GM12878 (cell line): ENCODE data around the gene RIMBP2. TPM values are rescaled to one million over a fixed set of nuclear protein-coding genes. Genes with fewer than 3 reads are reported as not detected.

Experiments used
- ATAC-seq: fragments of 200-7000 bp; cut with Tn5 transposase; 3 replicates; pipeline ENCODE4 v1.9.1; 2020; ENCODE audit warnings: mild to moderate bottlenecking, moderate library complexity
- BruUV-seq: library from RNA; stranded (reverse); fragments of 400-500 nt; replicated peaks from 2 replicates; lab custom pipeline; 2021; lab: Mats Ljungman, UMichigan
- CTCF ChIA-PET: fragments of 300-600 bp; sonication (Branson Sonifier 250); formaldehyde crosslinking; extraction: SDS; loops from one replicate; lab custom pipeline; 2021; ENCODE audit warnings: inconsistent platforms; lab: Yijun Ruan, JAX
- POLR2A ChIA-PET: fragments of 350-600 bp; formaldehyde crosslinking; extraction: SDS; loops from one replicate; lab custom pipeline; 2021; ENCODE audit warnings: inconsistent platforms; lab: Charles Lee
- RAD21 ChIA-PET: fragments of 300-600 bp; sonication (Branson Sonifier 250); formaldehyde crosslinking; loops from one replicate; lab custom pipeline; 2023; ENCODE audit warnings: antibody characterized with exemption; ENCODE audit not compliant: unreplicated experiment; lab: Charles Lee
- SMC1A ChIA-PET: fragments of 300-600 bp; sonication (Branson Sonifier 250); formaldehyde crosslinking; loops from one replicate; lab custom pipeline; 2023; ENCODE audit not compliant: unreplicated experiment, uncharacterized antibody; lab: Charles Lee
- DNase-seq: peaks from one replicate; pipeline ENCODE4 v3.0.0-alpha.2; 2011; ENCODE audit warnings: low read depth, low spot score
- FAIRE-seq: peaks from 3 replicates; lab custom pipeline; 2011; peaks lifted over from hg19 to GRCh38; lab: Jason Lieb, UNC
- H2AFZ ChIP-seq: 2 replicates; pipeline ENCODE4 v1.6.0; 2011; ENCODE audit warnings: low read depth, low read length, control low read depth; ENCODE audit not compliant: control insufficient read depth
- H3K27ac ChIP-seq: 2 replicates; pipeline ENCODE4 v1.5.1; 2011; ENCODE audit warnings: control low read depth; ENCODE audit not compliant: control insufficient read depth, insufficient read depth
- H3K27me3 ChIP-seq, 2 experiments: replicated peaks in 1 of 2; 2 replicates each; pipeline versions ENCODE4 v1.6.0 to v1.6.1; 2011; ENCODE audit warnings: low read length in 1 of 2; ENCODE audit not compliant: control insufficient read depth in 2 of 2, insufficient read depth in 2 of 2
- H3K36me3 ChIP-seq, 2 experiments: 2 replicates each; pipeline ENCODE4 v1.5.1; 2011; ENCODE audit warnings: low read length in 1 of 2; ENCODE audit not compliant: control insufficient read depth in 2 of 2, insufficient read depth in 2 of 2
- H3K4me1 ChIP-seq: 2 replicates; pipeline ENCODE4 v1.6.1; 2011; ENCODE audit warnings: mild to moderate bottlenecking, low read length, moderate library complexity, mixed read lengths; ENCODE audit not compliant: control insufficient read depth, insufficient read depth
- H3K4me2 ChIP-seq: 2 replicates; pipeline ENCODE4 v1.6.0; 2011; ENCODE audit warnings: control low read depth; ENCODE audit not compliant: control insufficient read depth, insufficient read depth
- H3K4me3 ChIP-seq: fragments of 200-600 bp; sonication (generic); 2 replicates; pipeline ENCODE4 v1.5.1; 2016
- H3K79me2 ChIP-seq: 2 replicates; pipeline ENCODE4 v1.6.0; 2011; ENCODE audit warnings: low read length; ENCODE audit not compliant: control insufficient read depth, insufficient read depth
- H3K9ac ChIP-seq: 2 replicates; pipeline ENCODE4 v1.8.0; 2011; ENCODE audit warnings: low read length, control low read depth, mixed read lengths; ENCODE audit not compliant: control insufficient read depth, insufficient read depth
- H3K9me3 ChIP-seq: replicated peaks from 3 replicates; pipeline ENCODE4 v1.5.1; 2011; ENCODE audit warnings: mild to moderate bottlenecking, low read length; ENCODE audit not compliant: control insufficient read depth, insufficient read depth
- H4K20me1 ChIP-seq: 2 replicates; pipeline ENCODE4 v1.6.0; 2011; ENCODE audit not compliant: control insufficient read depth, insufficient read depth
- ATF7 ChIP-seq: fragments of 450-650 bp; IDR thresholded peaks from 2 replicates; pipeline ENCODE4 v1.6.1; 2016; ENCODE audit warnings: low read depth, mild to moderate bottlenecking
- BHLHE40 ChIP-seq, 2 experiments: fragments of 450-650 bp in 1 of 2; IDR thresholded peaks; 2 replicates each; pipeline ENCODE4 v1.6.1; 2011 to 2017; ENCODE audit warnings: low read depth in 2 of 2, borderline replicate concordance in 1 of 2, improper control_type of control experiment in 1 of 2, low read length in 1 of 2, mild to moderate bottlenecking in 1 of 2
- BMI1 ChIP-seq: fragments of 450-650 bp; IDR thresholded peaks from 2 replicates; pipeline ENCODE4 v1.6.1; 2016; ENCODE audit warnings: mild to moderate bottlenecking, moderate library complexity, borderline replicate concordance
- FOS ChIP-seq: IDR thresholded peaks from 3 replicates; pipeline ENCODE4 v1.6.1; 2011; ENCODE audit warnings: borderline replicate concordance; ENCODE audit not compliant: insufficient read length; ENCODE audit errors: extremely low read depth
- HDGF ChIP-seq: fragments of 450-650 bp; IDR thresholded peaks from 2 replicates; pipeline ENCODE4 v1.6.1; 2016; ENCODE audit warnings: antibody characterized with exemption
- IKZF1 ChIP-seq: fragments of 450-650 bp; conservative IDR thresholded peaks from 2 replicates; pipeline ENCODE4 v1.6.1; 2017; ENCODE audit warnings: antibody characterized with exemption, mild to moderate bottlenecking
- MYC ChIP-seq: IDR thresholded peaks from 2 replicates; pipeline ENCODE4 v1.6.1; 2011; ENCODE audit warnings: mild to moderate bottlenecking, low read length, moderate library complexity, inconsistent platforms; ENCODE audit not compliant: insufficient read depth, insufficient replicate concordance, insufficient read length, severe bottlenecking
- NR2F1 ChIP-seq: fragments of 450-650 bp; conservative IDR thresholded peaks from 2 replicates; pipeline ENCODE4 v1.6.1; 2017; ENCODE audit warnings: mild to moderate bottlenecking
- POLR2AphosphoS5 ChIP-seq: IDR thresholded peaks from 2 replicates; pipeline ENCODE4 v1.6.1; 2011; ENCODE audit warnings: mild to moderate bottlenecking, low read length, inconsistent platforms
- RAD21 ChIP-seq: IDR thresholded peaks from 2 replicates; pipeline ENCODE4 v1.6.1; 2011; ENCODE audit warnings: mild to moderate bottlenecking, low read depth, low read length, moderate library complexity; ENCODE audit not compliant: insufficient read depth
- SPI1 ChIP-seq: IDR thresholded peaks from 2 replicates; pipeline ENCODE4 v1.6.1; 2011; ENCODE audit warnings: low read depth, mild to moderate bottlenecking, low read length, moderate library complexity, borderline replicate concordance; ENCODE audit not compliant: insufficient read depth
- STAT3 ChIP-seq: IDR thresholded peaks from 2 replicates; pipeline ENCODE4 v1.6.1; 2011; ENCODE audit warnings: low read depth, low read length, improper control_type of control experiment
- SUPT20H ChIP-seq: IDR thresholded peaks from 2 replicates; pipeline ENCODE4 v1.6.1; 2011; ENCODE audit warnings: low read depth, mild to moderate bottlenecking, low read length, moderate library complexity, borderline replicate concordance; ENCODE audit not compliant: control insufficient read depth
- YY1 ChIP-seq: IDR thresholded peaks from 2 replicates; pipeline ENCODE4 v1.6.1; 2011; ENCODE audit warnings: low read depth, mild to moderate bottlenecking, low read length
- ZNF207 ChIP-seq: fragments of 450-650 bp; IDR thresholded peaks from 2 replicates; pipeline ENCODE4 v1.6.1; 2014; ENCODE audit warnings: antibody characterized with exemption, mild to moderate bottlenecking, borderline replicate concordance
- ZSCAN29 ChIP-seq: fragments of 450-650 bp; IDR thresholded peaks from 2 replicates; pipeline ENCODE4 v1.6.1; 2017; ENCODE audit warnings: mild to moderate bottlenecking, moderate library complexity
- WGBS: methylation state at CpG from one replicate; pipeline ENCODE4 v1.1.6; 2016; ENCODE audit warnings: low lambda C conversion rate; ENCODE audit not compliant: insufficient replicate concordance, insufficient coverage; ENCODE audit errors: missing lambda C conversion rate; 5-methylcytosine and 5-hydroxymethylcytosine counted together
- in situ Hi-C: fragments of 300-500 bp; cut with MboI; formaldehyde crosslinking; loops from 9 replicates; pipeline ENCODE4 v1.14.3; 2018; ENCODE audit warnings: mixed read lengths
- intact Hi-C: fragments of 100-400 bp; cut with micrococcal nuclease; formaldehyde crosslinking; loops from one replicate; pipeline ENCODE4 v1.14.2; 2022; ENCODE audit not compliant: unreplicated experiment
- polyA plus RNA-seq, 11 experiments: library from polyadenylated mRNA; depleted of rRNA in 4 of 11; unstranded in 6 of 11; stranded (reverse) in 5 of 11; fragments of >200 nt; fragmentation: Nextera tagmentation in 4 of 11; fragmentation: Illumina TruSeq in 1 of 11; extraction: Ambion mirVana in 4 of 11; extraction: Trizol in 1 of 11; gene quantifications; 1 replicate in 1 of 11; 2 replicates in 10 of 11; pipeline versions ENCODE4 v1.2.1 to v1.2.3, GENCODE V29; 2011 to 2016; ENCODE audit warnings: inconsistent platforms in 2 of 11, missing spikeins in 2 of 11, low read depth in 1 of 11
- total RNA-seq, 4 experiments: library from RNA; depleted of rRNA in 3 of 4; stranded (reverse); fragments of >200 nt in 3 of 4; fragmentation: Illumina TruSeq in 1 of 4; extraction: Trizol in 1 of 4; gene quantifications; 2 replicates each; pipeline versions ENCODE4 v1.2.1 to v1.2.3, GENCODE V29; 2013 to 2021
- TF ChIP-seq, protein P1 (sequence below), 3 experiments: IDR thresholded peaks in 2 of 3; conservative IDR thresholded peaks in 1 of 3; 2 replicates each; pipeline ENCODE4 v1.5.1; 2011; ENCODE audit warnings: low read depth in 3 of 3, low read length in 3 of 3, mild to moderate bottlenecking in 3 of 3, control low read depth in 2 of 3, moderate library complexity in 2 of 3, inconsistent platforms in 1 of 3, mixed read lengths in 1 of 3; ENCODE audit not compliant: control insufficient read depth in 2 of 3, insufficient read depth in 1 of 3; ENCODE audit errors: extremely low read depth in 1 of 3
- TF ChIP-seq, protein P2 (sequence below): fragments of 450-650 bp; formaldehyde crosslinking; IDR thresholded peaks from 2 replicates; pipeline ENCODE4 v1.5.0; 2022; ENCODE audit warnings: mild to moderate bottlenecking, missing genetic modification characterization

Gene RIMBP2
- total and polyA plus RNA-seq, 10 of the 15 experiments (the other 5 are each of a cell fraction or from before 2014, with no cell fraction given): 0.04 to 2.9 (median 0.07) TPM; not detected in 1

DNA sequence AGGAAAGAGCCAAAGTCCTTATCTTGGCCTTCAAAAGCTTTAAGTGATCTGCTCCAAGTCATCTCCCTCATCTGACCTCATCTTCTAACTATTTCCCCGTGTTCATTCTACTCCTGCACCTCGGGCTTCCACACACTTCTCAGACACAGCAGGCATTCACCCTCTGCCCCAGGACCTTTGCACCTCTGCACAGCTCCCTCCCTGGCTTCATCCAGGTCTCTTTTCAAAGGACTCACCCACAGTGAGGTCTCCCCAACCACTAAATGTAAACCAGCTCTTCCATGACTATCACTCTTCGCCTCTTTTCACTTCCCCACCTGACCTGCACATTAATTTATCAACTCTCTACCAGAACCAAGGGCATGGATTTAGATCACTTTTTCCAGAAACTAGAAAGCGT is 216.6 kb downstream of the RIMBP2 start (continued):
- no peak for TF ChIP-seq YY1
- TF ChIP-seq, protein P1, sequence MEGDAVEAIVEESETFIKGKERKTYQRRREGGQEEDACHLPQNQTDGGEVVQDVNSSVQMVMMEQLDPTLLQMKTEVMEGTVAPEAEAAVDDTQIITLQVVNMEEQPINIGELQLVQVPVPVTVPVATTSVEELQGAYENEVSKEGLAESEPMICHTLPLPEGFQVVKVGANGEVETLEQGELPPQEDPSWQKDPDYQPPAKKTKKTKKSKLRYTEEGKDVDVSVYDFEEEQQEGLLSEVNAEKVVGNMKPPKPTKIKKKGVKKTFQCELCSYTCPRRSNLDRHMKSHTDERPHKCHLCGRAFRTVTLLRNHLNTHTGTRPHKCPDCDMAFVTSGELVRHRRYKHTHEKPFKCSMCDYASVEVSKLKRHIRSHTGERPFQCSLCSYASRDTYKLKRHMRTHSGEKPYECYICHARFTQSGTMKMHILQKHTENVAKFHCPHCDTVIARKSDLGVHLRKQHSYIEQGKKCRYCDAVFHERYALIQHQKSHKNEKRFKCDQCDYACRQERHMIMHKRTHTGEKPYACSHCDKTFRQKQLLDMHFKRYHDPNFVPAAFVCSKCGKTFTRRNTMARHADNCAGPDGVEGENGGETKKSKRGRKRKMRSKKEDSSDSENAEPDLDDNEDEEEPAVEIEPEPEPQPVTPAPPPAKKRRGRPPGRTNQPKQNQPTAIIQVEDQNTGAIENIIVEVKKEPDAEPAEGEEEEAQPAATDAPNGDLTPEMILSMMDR (IDR thresholded peaks at IDR 0.05 in 2 of 3, conservative IDR thresholded peaks at IDR 0.05 in 1 of 3; ENCODE audit: control insufficient read depth in 2 of 3, extremely low read depth in 1 of 3, insufficient read depth in 1 of 3, low read depth in 3 of 3, low read length in 3 of 3): no peak
- no peak for TF ChIP-seq SUPT20H
- TF ChIP-seq IKZF1: no peak

DNA sequence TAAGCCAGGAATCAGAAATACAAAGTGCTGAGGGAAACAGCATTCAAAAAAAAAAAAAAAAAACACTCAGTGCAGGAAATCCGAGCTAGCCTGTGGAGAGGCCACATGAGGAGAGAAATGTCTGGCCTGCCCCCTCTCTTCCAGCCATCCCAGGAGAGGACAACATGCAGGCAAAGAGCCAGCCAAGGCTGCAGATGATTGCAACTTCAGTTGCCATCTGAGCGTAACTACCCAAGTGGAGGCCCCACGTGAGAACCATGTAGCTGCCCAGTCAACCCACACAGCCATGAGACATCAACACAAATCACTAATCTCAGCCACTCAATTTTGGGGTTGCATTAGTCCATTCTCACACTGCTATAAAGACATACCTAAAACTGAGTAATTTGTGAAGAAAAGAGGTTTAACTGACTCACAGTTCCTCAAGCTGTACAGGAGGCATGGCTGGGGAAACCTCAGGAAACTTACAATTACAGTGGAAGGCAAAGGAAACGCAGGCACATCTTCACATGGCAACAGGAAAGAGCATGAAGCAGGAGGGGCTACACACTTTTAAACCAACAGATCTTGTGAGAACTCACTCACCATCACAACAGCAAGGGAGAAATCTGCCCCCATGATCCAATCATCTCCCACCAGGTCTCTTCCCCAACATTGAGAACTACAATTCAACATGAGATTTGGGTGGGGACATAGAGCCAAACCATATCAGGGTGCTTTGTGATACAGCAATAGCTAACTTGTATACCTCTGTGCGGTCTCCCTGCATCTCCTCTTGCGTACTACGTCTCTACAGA is 217.3 kb downstream of the RIMBP2 start:
- POLR2A ChIA-PET: no interaction called here
- no peak for ATAC-seq
- no peak overlapping the region for H3K4me3 ChIP-seq
- no peak overlapping the region for H3K27ac ChIP-seq
- TF ChIP-seq, protein P2, sequence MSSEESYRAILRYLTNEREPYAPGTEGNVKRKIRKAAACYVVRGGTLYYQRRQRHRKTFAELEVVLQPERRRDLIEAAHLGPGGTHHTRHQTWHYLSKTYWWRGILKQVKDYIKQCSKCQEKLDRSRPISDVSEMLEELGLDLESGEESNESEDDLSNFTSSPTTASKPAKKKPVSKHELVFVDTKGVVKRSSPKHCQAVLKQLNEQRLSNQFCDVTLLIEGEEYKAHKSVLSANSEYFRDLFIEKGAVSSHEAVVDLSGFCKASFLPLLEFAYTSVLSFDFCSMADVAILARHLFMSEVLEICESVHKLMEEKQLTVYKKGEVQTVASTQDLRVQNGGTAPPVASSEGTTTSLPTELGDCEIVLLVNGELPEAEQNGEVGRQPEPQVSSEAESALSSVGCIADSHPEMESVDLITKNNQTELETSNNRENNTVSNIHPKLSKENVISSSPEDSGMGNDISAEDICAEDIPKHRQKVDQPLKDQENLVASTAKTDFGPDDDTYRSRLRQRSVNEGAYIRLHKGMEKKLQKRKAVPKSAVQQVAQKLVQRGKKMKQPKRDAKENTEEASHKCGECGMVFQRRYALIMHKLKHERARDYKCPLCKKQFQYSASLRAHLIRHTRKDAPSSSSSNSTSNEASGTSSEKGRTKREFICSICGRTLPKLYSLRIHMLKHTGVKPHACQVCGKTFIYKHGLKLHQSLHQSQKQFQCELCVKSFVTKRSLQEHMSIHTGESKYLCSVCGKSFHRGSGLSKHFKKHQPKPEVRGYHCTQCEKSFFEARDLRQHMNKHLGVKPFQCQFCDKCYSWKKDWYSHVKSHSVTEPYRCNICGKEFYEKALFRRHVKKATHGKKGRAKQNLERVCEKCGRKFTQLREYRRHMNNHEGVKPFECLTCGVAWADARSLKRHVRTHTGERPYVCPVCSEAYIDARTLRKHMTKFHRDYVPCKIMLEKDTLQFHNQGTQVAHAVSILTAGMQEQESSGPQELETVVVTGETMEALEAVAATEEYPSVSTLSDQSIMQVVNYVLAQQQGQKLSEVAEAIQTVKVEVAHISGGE (CRISPR knock-in tag): no peak
- TF ChIP-seq ZSCAN29: no peak
- no peak for TF ChIP-seq BHLHE40 (IDR thresholded peaks at IDR 0.05; ENCODE audit: borderline replicate concordance in 1 of 2, low read depth in 2 of 2, low read length in 1 of 2)
- TF ChIP-seq FOS: no peak
- TF ChIP-seq BMI1: no peak
- TF ChIP-seq MYC: no peak
- no peak for TF ChIP-seq SPI1
- TF ChIP-seq ATF7: no peak
- no peak for TF ChIP-seq POLR2AphosphoS5
- no peak for TF ChIP-seq ZNF207
- TF ChIP-seq RAD21: no peak
- no peak for TF ChIP-seq HDGF
- TF ChIP-seq STAT3: no peak
- TF ChIP-seq IKZF1: no peak
- TF ChIP-seq NR2F1: no peak
- no peak overlapping the region for H3K9ac ChIP-seq
- SMC1A ChIA-PET: no interaction called here
- RAD21 ChIA-PET: no interaction called here
- H3K79me2 ChIP-seq: no peaks in the 10 kb centered on the region
- no peaks in the 10 kb centered on the region; the same call in 2 of the 3 replicates for H3K9me3 ChIP-seq
- 14% methylated on average over 7 of the region's 7 CpGs for WGBS
- no peak for DNase-seq
- H3K27me3 ChIP-seq: no peaks in the 10 kb centered on the region
- in situ Hi-C loops: no loop called here
- no peak overlapping the region for H3K4me2 ChIP-seq
- no peak overlapping the region for H2AFZ ChIP-seq
- CTCF ChIA-PET: no interaction called here
- H3K4me1 ChIP-seq: no peaks in the 10 kb centered on the region
- H4K20me1 ChIP-seq: no peaks in the 10 kb centered on the region
- BruUV-seq: no TSS peak
- FAIRE-seq: no peak
- H3K36me3 ChIP-seq: no peaks in the 10 kb centered on the region
- intact Hi-C loops: no loop called here
